ENCODE measurements around the gene KRT81.

DNA sequence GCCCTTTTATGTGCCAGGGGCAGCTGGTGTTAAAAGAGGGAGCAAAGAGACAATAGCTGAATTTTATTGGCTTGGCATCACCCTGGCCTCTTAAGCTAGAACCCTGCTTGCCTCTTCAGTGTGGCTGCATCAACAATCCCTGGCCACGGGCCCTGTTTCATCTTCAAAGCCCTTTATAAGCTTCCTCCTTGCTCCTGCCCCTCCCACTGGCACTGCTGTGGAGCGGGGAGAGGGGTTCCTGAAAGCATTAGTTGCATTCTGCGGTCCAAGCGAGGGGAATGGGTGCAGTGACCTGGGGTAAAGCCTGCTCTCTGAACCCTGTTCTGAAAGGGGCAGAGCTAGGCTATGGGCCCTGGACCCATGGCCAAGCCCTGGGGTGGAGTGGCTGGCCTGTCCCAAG is 30.1 kb upstream of the KRT81 start:
- TF ChIP-seq, protein P1, sequence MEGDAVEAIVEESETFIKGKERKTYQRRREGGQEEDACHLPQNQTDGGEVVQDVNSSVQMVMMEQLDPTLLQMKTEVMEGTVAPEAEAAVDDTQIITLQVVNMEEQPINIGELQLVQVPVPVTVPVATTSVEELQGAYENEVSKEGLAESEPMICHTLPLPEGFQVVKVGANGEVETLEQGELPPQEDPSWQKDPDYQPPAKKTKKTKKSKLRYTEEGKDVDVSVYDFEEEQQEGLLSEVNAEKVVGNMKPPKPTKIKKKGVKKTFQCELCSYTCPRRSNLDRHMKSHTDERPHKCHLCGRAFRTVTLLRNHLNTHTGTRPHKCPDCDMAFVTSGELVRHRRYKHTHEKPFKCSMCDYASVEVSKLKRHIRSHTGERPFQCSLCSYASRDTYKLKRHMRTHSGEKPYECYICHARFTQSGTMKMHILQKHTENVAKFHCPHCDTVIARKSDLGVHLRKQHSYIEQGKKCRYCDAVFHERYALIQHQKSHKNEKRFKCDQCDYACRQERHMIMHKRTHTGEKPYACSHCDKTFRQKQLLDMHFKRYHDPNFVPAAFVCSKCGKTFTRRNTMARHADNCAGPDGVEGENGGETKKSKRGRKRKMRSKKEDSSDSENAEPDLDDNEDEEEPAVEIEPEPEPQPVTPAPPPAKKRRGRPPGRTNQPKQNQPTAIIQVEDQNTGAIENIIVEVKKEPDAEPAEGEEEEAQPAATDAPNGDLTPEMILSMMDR (IDR thresholded peaks at IDR 0.05): no peak
- TF ChIP-seq POLR2A (IDR thresholded peaks at IDR 0.05; ENCODE audit: low read depth) (no peak), EP300 (IDR thresholded peaks at IDR 0.05) (no peak)

All from esophagus muscularis mucosa (tissue), 4 donors.